H9 (cell line): ENCODE measurements around the gene KRTAP5-1. TPM values are rescaled to one million over a fixed set of nuclear protein-coding genes. Genes with fewer than 3 reads are reported as not detected.
"Not testable (repeated sequence)": the region's sequence is repeated elsewhere in the genome, so short reads cannot be mapped to it uniquely, and the experiment has no call there.

Experiments used
- DNase-seq: peaks from one replicate; pipeline ENCODE4 v3.0.0-alpha.2; 2017
- H2AFZ ChIP-seq: one replicate; pipeline ENCODE4 v1.6.1; 2013; ENCODE audit warnings: mild to moderate bottlenecking, low read length, control low read depth, moderate library complexity
- H2AK5ac ChIP-seq: 2 replicates; pipeline ENCODE4 v1.6.1; 2013; ENCODE audit warnings: low read length, control low read depth, mixed read lengths; ENCODE audit not compliant: insufficient read length
- H2BK120ac ChIP-seq: one replicate; pipeline ENCODE4 v1.6.1; 2013; ENCODE audit warnings: low read depth, mild to moderate bottlenecking, low read length, control low read depth, inconsistent platforms; ENCODE audit not compliant: poor library complexity, severe bottlenecking
- H2BK12ac ChIP-seq: 2 replicates; pipeline ENCODE4 v1.6.1; 2013; ENCODE audit warnings: low read length, control low read depth, mixed read lengths, low read depth; ENCODE audit not compliant: insufficient read length
- H2BK15ac ChIP-seq: 2 replicates; pipeline ENCODE4 v1.6.1; 2013; ENCODE audit warnings: low read depth, low read length, control low read depth
- H2BK20ac ChIP-seq: one replicate; pipeline ENCODE4 v1.6.1; 2013; ENCODE audit warnings: low read depth, mild to moderate bottlenecking, low read length, control low read depth, inconsistent platforms; ENCODE audit not compliant: poor library complexity, severe bottlenecking
- H2BK5ac ChIP-seq: 2 replicates; pipeline ENCODE4 v1.6.1; 2013; ENCODE audit warnings: low read length, control low read depth, mixed read lengths; ENCODE audit not compliant: insufficient read length
- H3K14ac ChIP-seq: 2 replicates; pipeline ENCODE4 v1.6.1; 2013; ENCODE audit warnings: low read length, control low read depth; ENCODE audit not compliant: insufficient read depth
- H3K18ac ChIP-seq: 2 replicates; pipeline ENCODE4 v1.6.1; 2013; ENCODE audit warnings: low read depth, mild to moderate bottlenecking, mixed read lengths, low read length, control low read depth; ENCODE audit not compliant: insufficient read length
- H3K23ac ChIP-seq: 2 replicates; pipeline ENCODE4 v1.6.1; 2013; ENCODE audit warnings: low read length, control low read depth, mixed read lengths, low read depth; ENCODE audit not compliant: insufficient read length
- H3K23me2 ChIP-seq: 2 replicates; pipeline ENCODE4 v1.6.1; 2013; ENCODE audit warnings: low read depth, mild to moderate bottlenecking, mixed read lengths, low read length, control low read depth; ENCODE audit not compliant: insufficient read length, poor library complexity, severe bottlenecking
- H3K27ac ChIP-seq: 2 replicates; pipeline ENCODE4 v1.5.1; 2013; ENCODE audit warnings: low read length, control low read depth, mixed read lengths, low read depth; ENCODE audit not compliant: insufficient read length
- H3K27me3 ChIP-seq: 2 replicates; pipeline ENCODE4 v1.6.1; 2013; ENCODE audit warnings: low read length, control low read depth, inconsistent platforms; ENCODE audit not compliant: insufficient read depth
- H3K4ac ChIP-seq: 2 replicates; pipeline ENCODE4 v1.6.1; 2013; ENCODE audit warnings: low read depth, mild to moderate bottlenecking, control low read depth, inconsistent platforms, low read length, moderate library complexity
- H3K4me1 ChIP-seq: 2 replicates; pipeline ENCODE4 v1.6.1; 2013; ENCODE audit warnings: low read length, control low read depth, inconsistent platforms; ENCODE audit not compliant: insufficient read depth
- H3K4me2 ChIP-seq: 2 replicates; pipeline ENCODE4 v1.6.1; 2013; ENCODE audit warnings: low read length, control low read depth, mixed read lengths; ENCODE audit not compliant: insufficient read length, insufficient read depth
- H3K56ac ChIP-seq: 2 replicates; pipeline ENCODE4 v1.6.1; 2013; ENCODE audit warnings: low read depth, mild to moderate bottlenecking, mixed read lengths, low read length, control low read depth; ENCODE audit not compliant: insufficient read length
- H3K79me1 ChIP-seq: 2 replicates; pipeline ENCODE4 v1.6.1; 2013; ENCODE audit warnings: low read depth, mild to moderate bottlenecking, moderate library complexity, low read length, control low read depth, inconsistent platforms; ENCODE audit not compliant: insufficient read depth, poor library complexity, severe bottlenecking
- H3K79me2 ChIP-seq: 2 replicates; pipeline ENCODE4 v1.6.1; 2013; ENCODE audit warnings: low read length, control low read depth, inconsistent platforms; ENCODE audit not compliant: insufficient read depth
- H3K9ac ChIP-seq: 2 replicates; pipeline ENCODE4 v1.6.1; 2013; ENCODE audit warnings: low read length, control low read depth, mixed read lengths; ENCODE audit not compliant: insufficient read length; ENCODE audit errors: extremely low read depth
- H3K9me3 ChIP-seq: one replicate; pipeline ENCODE4 v1.6.1; 2013; ENCODE audit warnings: low read depth, low read length, inconsistent platforms; ENCODE audit not compliant: control insufficient read depth
- H3T11ph ChIP-seq: one replicate; pipeline ENCODE4 v1.6.1; 2013; ENCODE audit warnings: mild to moderate bottlenecking, low read length, control low read depth, inconsistent platforms
- H4K20me1 ChIP-seq: one replicate; pipeline ENCODE4 v1.6.1; 2013; ENCODE audit not compliant: control insufficient read depth, insufficient read length, insufficient read depth
- H4K5ac ChIP-seq: 2 replicates; pipeline ENCODE4 v1.6.1; 2013; ENCODE audit warnings: low read depth, mild to moderate bottlenecking, mixed read lengths, low read length, control low read depth; ENCODE audit not compliant: insufficient read length
- H4K8ac ChIP-seq: replicated peaks from 2 replicates; pipeline ENCODE4 v1.6.1; 2013; ENCODE audit warnings: low read length, control low read depth, mixed read lengths, low read depth; ENCODE audit not compliant: insufficient read length
- H4K91ac ChIP-seq: 2 replicates; pipeline ENCODE4 v1.6.1; 2013; ENCODE audit warnings: low read depth, mild to moderate bottlenecking, moderate library complexity, mixed read lengths, low read length, control low read depth; ENCODE audit not compliant: insufficient read length
- H3K27ac Mint-ChIP-seq, 3 experiments: 2 replicates in 2 of 3; 3 replicates in 1 of 3; pipeline ENCODE4 v1.8.0; 2020 to 2021; ENCODE audit warnings: mixed read lengths in 3 of 3, mild to moderate bottlenecking in 1 of 3, moderate library complexity in 1 of 3
- H3K27me3 Mint-ChIP-seq: 2 replicates; pipeline ENCODE4 v1.8.0; 2021; ENCODE audit warnings: low read depth, mild to moderate bottlenecking, moderate library complexity, mixed read lengths
- H3K36me3 Mint-ChIP-seq, 3 experiments: 2 replicates in 2 of 3; 3 replicates in 1 of 3; pipeline ENCODE4 v1.8.0; 2020 to 2021; ENCODE audit warnings: low read depth in 3 of 3, mixed read lengths in 3 of 3; ENCODE audit not compliant: insufficient read depth in 1 of 3
- H3K4me1 Mint-ChIP-seq, 2 experiments: 2 replicates each; pipeline ENCODE4 v1.8.0; 2020; ENCODE audit warnings: mixed read lengths in 2 of 2
- H3K4me3 Mint-ChIP-seq, 2 experiments: 2 replicates in 1 of 2; 3 replicates in 1 of 2; pipeline ENCODE4 v1.8.0; 2020 to 2021; ENCODE audit warnings: mild to moderate bottlenecking in 2 of 2, mixed read lengths in 2 of 2, moderate library complexity in 1 of 2
- H3K9me3 Mint-ChIP-seq, 2 experiments: 2 replicates in 1 of 2; 3 replicates in 1 of 2; pipeline ENCODE4 v1.8.0; 2020; ENCODE audit warnings: mild to moderate bottlenecking in 2 of 2, mixed read lengths in 2 of 2, moderate library complexity in 1 of 2
- WGBS: extraction: QIAGEN DNeasy Blood & Tissue Kit; methylation state at CpG from one replicate; pipeline ENCODE4 v1.1.7; 2013; ENCODE audit warnings: missing lambda C conversion rate, low lambda C conversion rate, mixed read lengths; ENCODE audit not compliant: insufficient read length; ENCODE audit errors: extremely low coverage; 5-methylcytosine and 5-hydroxymethylcytosine counted together
- long read RNA-seq: library from polyadenylated mRNA; unstranded; transcript quantifications from one replicate; pipeline ENCODE4 v2.0.0, GENCODE V29; 2020
- total RNA-seq: library from RNA; stranded (reverse); gene quantifications from 2 replicates; pipeline ENCODE4 v1.2.1, GENCODE V29; 2021

KRTAP5-1 gene
- total RNA-seq = not detected in 2 replicates
- long read RNA-seq = 0 reads

DNA sequence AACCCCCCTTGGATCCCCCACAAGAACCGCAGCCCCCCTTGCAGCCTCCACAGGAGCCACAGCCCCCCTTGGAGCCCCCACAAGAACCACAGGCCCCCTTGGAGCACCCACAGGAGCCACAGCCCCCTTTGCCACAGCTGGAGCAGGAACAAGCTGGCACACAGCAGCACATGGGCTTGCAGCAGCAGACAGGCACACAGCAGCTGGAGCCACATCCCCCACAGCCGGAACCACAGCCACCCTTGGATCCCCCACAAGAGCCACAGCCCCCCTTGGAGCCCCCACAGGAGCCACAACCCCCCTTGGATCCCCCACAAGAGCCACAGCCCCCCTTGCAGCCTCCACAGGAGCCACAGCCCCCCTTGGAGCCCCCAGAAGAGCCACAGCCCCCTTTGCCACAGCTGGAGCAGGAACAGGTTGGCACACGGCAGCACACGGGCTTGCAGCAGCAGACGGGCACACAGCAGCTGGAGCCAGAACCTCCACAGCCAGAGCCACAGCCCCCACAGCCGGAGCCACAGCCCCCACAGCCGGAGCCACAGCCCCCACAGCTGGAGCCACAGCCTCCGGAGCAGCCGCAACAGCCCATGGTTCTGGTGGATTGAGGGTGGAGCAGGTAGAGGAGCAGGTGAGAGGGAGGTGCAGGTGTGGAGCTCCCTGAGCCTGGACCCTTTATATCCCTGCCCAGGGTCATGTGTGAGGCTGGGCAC is at the start of gene KRTAP5-1:
Gene KRTAP5-1 (minus strand): TSS at position 623 of the 710 bp plus-strand sequence. CDS start 34 bp downstream, at position 589.
- not testable (repeated sequence) for H3K27ac Mint-ChIP-seq, H3K9me3 Mint-ChIP-seq, H3K23ac ChIP-seq, H4K8ac ChIP-seq, H2BK12ac ChIP-seq, H3K4me1 Mint-ChIP-seq, H3K4me2 ChIP-seq, H3T11ph ChIP-seq, DNase-seq, H3K18ac ChIP-seq, H2BK15ac ChIP-seq, H3K23me2 ChIP-seq, H2BK5ac ChIP-seq, H3K9me3 ChIP-seq, H3K27me3 ChIP-seq, H2AK5ac ChIP-seq, H2BK20ac ChIP-seq, H3K4ac ChIP-seq, H2AFZ ChIP-seq, H3K4me3 Mint-ChIP-seq, H3K27ac ChIP-seq, H4K20me1 ChIP-seq, H3K56ac ChIP-seq, H4K5ac ChIP-seq, H3K79me2 ChIP-seq, H3K4me1 ChIP-seq, H3K14ac ChIP-seq, H3K79me1 ChIP-seq, H2BK120ac ChIP-seq, H4K91ac ChIP-seq, H3K36me3 Mint-ChIP-seq, H3K9ac ChIP-seq
- WGBS = no CpG with 5 or more reads among the region's 9 CpGs
- peaks cover 45% of the 10 kb centered on the region for H3K27me3 Mint-ChIP-seq
